GM19193 (cell line): Measurements from ENCODE around the gene ZP4.

Experiments
- POLR2A ChIP-seq: IDR thresholded peaks from 4 replicates; pipeline ENCODE4 v1.6.1; 2011; ENCODE audit not compliant: insufficient read depth, insufficient read length; ENCODE audit errors: extremely low read depth

ZP4 gene

GRCh38 chr1:237857455-237857854 is 33.3 kb downstream of the ZP4 start:
- TF ChIP-seq POLR2A, result no peak

- TF ChIP-seq POLR2A, result no peak
Observed at GRCh38 chr1:237852342-237852741, 38.4 kb downstream of the ZP4 start.

GRCh38 chr1:237851210-237851845 is 39.4 kb downstream of the ZP4 start:
- TF ChIP-seq POLR2A, result no peak

- TF ChIP-seq POLR2A, result no peak
Observed at GRCh38 chr1:237841485-237841884, 49.2 kb downstream of the ZP4 start.

DNA sequence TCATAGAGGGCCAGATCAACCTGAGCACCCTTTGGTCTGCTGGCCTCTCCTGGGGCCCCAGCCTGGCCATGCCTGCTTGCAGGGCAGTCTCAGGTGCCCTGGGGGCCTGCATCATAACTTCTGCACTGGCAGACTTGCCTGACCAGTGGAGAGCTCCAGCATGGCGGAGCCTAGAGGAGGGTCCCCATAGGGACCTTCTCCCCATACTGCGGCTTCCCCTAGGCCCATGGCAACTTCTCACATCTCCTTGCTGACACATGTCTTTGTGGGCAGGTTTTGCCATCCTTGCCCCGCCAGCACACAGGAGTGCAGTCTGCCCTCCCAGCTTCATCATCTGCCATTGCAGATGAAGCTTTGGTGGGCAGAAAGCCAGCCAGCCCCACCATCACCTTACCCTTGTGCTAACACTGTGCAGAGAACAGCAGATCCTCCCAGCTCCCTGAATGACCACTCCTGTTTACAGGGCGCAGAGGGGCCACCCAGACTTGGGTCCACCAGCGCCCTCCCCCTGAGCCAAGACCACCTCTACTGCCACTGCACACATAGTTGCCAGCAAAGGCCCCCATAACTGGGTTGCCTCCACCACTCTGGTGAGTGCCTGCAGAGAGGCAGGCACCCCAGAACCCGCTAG is 51.7 kb downstream of the ZP4 start:
- no peak for TF ChIP-seq POLR2A

DNA sequence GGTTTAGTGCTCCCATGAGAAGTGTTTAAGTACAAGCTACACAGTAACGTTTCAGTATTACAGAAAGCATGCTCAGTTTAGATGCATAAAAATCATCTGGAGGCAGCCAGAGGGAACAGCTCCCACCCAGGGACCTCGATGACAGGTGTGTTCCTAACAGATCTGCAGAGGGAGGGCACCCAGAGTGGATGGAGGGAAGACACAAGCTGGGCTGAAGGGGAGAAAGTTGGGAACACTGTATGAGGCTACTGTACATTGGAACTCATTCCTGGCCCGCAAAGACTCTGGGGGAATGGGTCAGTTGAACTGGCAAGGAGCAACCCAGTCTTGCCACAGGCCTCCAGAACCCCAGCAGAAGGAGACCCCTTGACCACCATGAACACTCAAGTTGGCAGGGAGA is 52.4 kb downstream of the ZP4 start:
- no peak for TF ChIP-seq POLR2A

GRCh38 chr1:237834461-237834860 is 56.3 kb downstream of the ZP4 start:
- TF ChIP-seq POLR2A, result no peak

- TF ChIP-seq POLR2A, result no peak
Observed at GRCh38 chr1:237834048-237834447, 56.7 kb downstream of the ZP4 start.

DNA sequence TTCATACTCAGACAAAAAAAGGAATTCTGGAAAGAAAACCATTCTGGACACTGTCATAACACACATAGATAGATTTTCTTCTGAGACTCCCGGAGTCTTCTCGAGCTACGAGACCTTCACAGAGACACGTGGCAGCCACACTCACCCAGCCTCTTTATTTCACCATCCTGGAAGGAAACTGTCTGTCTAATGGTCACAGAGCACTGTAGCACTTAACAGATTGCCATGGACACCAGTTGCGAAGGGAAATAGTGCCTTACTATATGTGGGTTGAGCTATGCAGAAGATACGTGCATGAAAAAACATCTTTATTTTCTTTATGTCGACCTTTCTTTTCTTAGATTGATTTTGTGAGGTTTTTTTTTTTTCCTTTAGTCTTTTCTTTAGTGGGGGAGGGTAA is 57.9 kb downstream of the ZP4 start:
- no peak for TF ChIP-seq POLR2A
